CD4-positive, alpha-beta T cell treated with Interleukin-15 for 1 hour (primary cell): ENCODE measurements around the gene DNMBP.
"Not testable (repeated sequence)": the region's sequence is repeated elsewhere in the genome, so short reads cannot be mapped to it uniquely, and the experiment has no call there.

Experiments used
- DNase-seq: peaks from one replicate; pipeline ENCODE4 v3.0.0-alpha.2; 2020

Gene DNMBP

GRCh38 chr10:99906470-99906869, 103.3 kb downstream of the DNMBP start:
- no peak for DNase-seq

GRCh38 chr10:99905971-99906370, 103.8 kb downstream of the DNMBP start:
- DNase-seq, result no peak

GRCh38 chr10:99895867-99896266, 113.9 kb downstream of the DNMBP start:
- no peak for DNase-seq

- not testable (repeated sequence) for DNase-seq
Observed at GRCh38 chr10:99895066-99895465, 114.7 kb downstream of the DNMBP start.

DNA sequence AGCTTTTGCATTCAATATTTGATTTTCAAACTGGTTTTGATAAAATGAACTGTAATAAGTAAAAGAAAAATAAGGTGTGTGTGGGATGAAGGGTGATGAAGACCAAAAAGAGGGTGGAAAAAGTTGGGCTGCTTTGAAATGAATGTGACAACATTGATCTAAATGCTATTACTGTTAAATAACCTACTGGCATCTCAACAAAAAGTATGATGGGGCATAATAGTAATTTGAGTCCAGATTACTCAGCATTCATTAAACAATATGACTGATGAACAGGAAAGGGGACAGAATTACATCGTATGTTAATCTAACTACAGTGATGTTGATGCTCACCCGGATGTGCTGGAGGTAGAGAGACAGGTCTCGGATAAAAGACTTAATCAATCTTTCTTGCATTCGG, 115.1 kb downstream of the DNMBP start:
- DNase-seq, result no peak

DNA sequence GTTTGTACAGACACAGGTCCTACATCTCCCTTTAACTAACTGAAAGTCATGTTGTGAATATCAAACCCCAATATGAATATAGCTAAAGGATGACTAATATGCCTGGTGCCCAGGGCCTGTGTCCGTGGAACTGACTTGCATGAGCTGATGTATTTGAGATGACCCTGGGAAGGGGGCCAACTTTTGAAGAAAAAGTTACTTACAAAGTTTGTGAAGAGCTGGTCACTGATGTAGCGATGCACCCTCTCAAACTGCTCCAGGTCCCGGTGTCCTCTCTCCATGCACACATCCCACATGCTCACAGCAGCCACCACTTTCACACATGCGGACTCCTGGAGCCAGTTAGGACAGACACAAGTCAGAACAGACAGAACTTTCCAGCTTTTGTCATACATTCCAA, 121.1 kb downstream of the DNMBP start:
- no peak for DNase-seq

GRCh38 chr10:99883523-99883922, 126.2 kb downstream of the DNMBP start:
- DNase-seq, result no peak

DNA sequence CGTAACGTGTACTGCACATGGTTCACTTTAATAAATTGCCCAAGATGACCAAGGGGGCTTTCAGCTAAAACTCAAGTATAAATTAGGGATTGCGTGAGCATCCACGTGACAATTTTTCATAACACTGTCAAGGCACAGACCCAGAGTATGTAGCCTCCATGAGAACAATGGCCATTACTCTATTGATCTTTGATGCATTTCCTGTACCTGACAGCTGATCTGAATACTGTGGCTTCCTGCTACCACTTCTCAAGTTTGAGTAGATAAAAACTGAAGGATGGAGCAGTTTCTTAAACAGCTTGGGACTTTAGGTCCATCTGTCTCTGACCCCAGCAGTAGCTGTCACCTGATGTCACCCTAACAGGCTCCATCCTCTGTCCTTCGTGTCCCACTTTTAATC, 128.4 kb downstream of the DNMBP start:
- no peak for DNase-seq

GRCh38 chr10:99880080-99880835, 129.5 kb downstream of the DNMBP start:
- no peak for DNase-seq

DNA sequence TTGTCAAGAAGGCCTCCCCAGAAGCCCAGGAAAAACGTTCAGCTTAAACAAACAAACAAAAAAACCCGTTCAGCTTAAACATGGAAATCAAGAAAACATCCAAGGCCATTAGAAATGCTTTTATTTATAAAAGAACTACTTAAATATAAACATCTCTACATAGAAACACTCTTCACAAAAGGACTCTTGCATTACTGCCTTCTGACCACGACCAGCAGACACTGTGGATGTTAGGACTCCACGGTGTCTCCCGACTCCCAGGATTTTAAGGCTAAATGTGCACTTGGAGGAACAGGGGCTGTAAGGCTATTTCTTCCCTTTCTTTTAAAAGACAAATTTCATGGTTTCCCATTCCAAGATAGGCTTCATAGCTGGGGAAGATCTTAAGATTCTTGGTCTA, 134.3 kb downstream of the DNMBP start:
- no peak for DNase-seq

- no peak for DNase-seq
Observed at GRCh38 chr10:99874341-99875085, 135.2 kb downstream of the DNMBP start.

DNA sequence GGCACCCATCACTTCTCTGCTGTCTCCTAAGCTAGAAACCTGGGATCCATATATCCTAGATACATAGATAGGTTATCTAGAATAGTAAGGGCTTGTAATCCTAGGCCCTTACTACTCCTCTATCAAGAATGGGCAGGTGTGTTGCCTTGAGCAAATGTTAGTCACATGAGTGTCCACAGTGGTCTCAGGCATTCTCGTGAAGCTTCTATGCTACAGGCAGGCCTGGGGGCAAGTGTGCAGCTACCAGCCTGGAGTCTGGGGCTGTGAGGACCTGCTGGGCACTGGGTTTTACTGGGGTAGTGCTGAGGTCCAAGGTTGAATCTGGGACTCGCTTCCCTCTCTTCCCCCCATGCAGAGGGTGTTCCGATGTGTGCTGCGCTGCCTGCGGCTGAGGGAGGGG, 135.9 kb downstream of the DNMBP start:
- no peak for DNase-seq

DNA sequence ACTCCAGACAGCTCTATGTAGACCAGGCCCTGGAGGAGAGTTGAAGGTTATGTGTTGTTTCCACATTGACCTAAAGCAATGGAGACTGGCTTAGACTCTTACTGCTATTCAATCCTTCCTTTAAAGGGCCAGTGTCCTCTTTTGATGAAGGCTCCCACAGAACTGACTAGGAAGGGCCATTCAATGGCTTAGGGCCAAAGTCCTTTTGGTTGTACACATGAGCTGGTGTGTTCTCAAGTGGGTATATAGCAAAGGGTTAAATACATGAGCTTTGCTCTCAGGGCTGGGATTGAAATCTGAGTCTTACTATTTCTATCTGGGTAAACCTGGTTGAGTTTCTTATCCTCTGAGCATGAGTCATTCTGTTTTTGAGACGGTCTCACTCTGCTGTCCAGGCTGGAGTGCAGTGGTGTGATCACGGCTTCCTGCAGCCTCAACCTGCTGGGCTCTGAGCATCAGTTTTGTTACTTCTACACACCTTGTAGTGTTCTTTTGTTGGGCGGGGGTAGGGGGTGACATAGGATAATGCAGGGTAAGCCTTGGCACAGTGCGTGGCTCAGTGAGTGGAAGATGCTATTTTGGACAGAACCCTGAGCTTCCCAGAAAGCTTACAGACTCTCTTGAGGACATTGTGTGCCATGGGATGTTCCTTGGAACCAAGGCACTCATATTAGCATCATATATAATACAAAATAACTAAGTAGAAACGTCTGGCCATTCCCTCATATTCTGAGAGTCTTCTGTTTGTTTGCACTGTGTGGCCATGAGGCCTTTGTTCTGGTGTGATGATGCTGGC, 137.2 kb downstream of the DNMBP start:
- no peak for DNase-seq

- DNase-seq, result no peak
Observed at GRCh38 chr10:99870123-99870730, 139.5 kb downstream of the DNMBP start.

GRCh38 chr10:99869581-99870122, 140.1 kb downstream of the DNMBP start:
- no peak for DNase-seq

DNA sequence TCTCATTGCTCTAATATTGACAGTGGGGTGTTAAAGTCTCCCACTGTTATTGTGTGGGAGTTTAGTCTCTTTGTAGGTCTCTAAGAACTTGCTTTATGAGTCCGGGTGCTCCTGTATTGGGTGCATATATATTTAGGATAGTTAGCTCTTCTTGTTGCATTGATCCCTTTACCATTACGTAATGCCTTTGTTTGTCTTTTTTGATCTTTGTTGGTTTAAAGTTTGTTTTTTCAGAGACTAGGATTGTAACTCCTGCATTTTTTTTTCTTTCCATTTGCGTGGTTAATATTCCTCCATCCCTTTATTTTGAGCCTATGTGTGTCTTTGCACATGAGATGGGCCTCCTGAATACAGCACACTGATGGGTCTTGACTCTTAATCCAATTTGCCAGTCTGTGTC, 142.5 kb downstream of the DNMBP start:
- DNase-seq, result not testable (repeated sequence)

- DNase-seq, result not testable (repeated sequence)
Observed at GRCh38 chr10:99863535-99864240, 146.1 kb downstream of the DNMBP start.

DNA sequence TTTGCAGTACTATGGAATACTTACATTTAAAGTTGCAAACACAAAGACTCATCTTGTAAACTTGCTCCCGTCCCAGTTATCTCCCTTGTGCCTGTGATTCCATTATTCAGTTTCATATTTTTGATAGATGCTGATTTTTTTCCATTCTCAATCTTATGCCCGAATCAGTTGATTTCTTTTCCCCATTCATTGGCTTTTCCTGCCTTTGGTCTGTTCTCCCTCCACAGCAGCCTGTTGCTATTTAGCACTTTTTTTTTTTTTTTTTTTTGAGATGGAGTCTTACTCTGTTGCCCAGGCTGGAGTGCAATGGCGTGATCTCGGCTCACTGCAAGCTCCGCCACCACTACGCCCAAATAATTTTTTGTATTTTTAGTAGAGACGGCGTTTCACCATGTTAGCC, 149.3 kb downstream of the DNMBP start:
- no peak for DNase-seq

GRCh38 chr10:99859585-99859984, 150.2 kb downstream of the DNMBP start:
- no peak for DNase-seq

DNA sequence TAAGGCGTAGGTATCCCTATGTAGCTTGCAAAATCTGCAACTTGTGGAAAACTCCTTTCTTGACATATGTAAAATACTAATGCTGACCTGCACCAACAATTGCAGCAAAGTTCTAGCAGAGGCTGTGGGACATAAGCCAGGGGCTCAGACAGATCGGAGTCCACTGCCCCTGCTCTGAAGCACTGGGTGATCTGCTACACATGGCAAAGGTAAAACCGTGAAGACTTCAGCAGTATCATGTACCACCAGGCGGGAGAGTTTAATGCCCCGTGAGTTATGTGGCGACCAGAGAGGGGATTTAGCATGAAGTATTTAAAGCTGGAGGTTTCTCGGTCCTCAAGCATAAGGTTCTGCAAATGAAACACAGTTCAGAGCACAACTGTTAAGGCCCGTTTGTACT, 150.9 kb downstream of the DNMBP start:
- no peak for DNase-seq

DNA sequence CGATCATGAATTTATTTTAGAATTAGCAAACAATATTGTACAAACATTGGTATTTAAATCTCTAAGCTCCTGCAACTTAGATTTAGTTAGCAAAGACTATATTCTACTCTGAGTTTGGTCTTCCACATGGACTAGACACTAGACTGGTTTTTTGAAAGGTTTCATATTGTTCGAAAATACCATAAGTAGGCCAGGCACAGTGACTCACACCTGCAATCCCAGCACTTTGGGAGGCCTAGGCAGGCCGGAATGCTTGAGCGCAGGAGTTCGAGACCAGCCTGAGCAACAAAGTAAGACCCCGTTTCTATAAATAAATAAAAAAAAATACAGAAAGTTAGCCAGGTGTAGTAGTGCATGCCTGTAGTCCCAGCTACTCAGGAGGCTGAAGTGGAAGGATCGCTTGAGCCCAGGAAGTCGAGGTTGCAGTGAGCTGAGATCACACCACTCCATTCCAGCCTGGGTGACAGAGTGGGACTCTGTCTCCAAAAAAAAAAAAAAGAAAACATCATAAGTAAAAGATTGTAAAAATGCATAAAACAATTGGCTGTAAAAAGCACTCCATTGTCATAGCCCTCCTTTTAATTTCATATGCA, 154.2 kb downstream of the DNMBP start:
- DNase-seq, result no peak

DNA sequence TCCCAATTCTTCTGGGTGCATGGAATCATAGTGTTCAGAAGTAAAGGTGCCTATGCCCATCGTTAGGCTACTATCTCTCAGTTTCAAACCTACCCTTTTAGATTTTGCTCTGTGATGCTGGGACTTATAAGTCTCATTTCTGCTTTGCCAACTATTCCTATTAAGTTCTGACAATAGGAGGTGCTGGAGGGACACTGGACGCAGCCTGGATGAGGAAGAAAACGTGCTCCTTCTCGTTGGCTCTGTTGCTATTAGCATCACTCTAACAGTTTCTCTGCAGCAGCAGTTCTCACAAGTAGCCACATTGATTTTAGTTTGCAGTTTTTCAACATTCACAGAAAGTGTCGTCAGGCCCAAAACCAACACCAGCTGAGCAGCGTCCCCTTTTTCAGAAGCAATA, 154.9 kb downstream of the DNMBP start:
- no peak for DNase-seq
